CD4-positive, alpha-beta T cell (primary cell): ENCODE data around the gene SLC37A2. TPM values are rescaled to one million over a fixed set of nuclear protein-coding genes. Genes with fewer than 3 reads are reported as not detected.

Experiments used
- ATAC-seq: fragments of 200-7000 bp; cut with Tn5 transposase; one replicate; pipeline ENCODE4 v1.10.0; 2022; ENCODE audit warnings: mild to moderate bottlenecking; ENCODE audit not compliant: poor library complexity
- CTCF ChIA-PET: fragments of 350-600 bp; sonication (Branson Sonifier 250); formaldehyde crosslinking; loops from one replicate; lab custom pipeline; 2021; ENCODE audit warnings: antibody characterized with exemption, inconsistent platforms; lab: Charles Lee
- POLR2A ChIA-PET: fragments of 350-600 bp; sonication (Branson Sonifier 250); formaldehyde crosslinking; loops from one replicate; lab custom pipeline; 2021; ENCODE audit warnings: antibody characterized with exemption, inconsistent platforms; lab: Charles Lee
- DNase-seq, 14 experiments: peaks; one replicate each; pipeline ENCODE4 v3.0.0-alpha.2; 2013 to 2020; ENCODE audit warnings: mixed read lengths in 2 of 14
- H3K27ac ChIP-seq, 2 donors: one replicate each; pipeline versions ENCODE4 v1.5.1 to v1.7.0; 2013; ENCODE audit warnings: low read length in 2 of 2, low read depth in 1 of 2, mild to moderate bottlenecking in 1 of 2
- H3K27me3 ChIP-seq, 2 experiments: 1 replicate in 1 of 2; 2 replicates in 1 of 2; pipeline versions ENCODE4 v1.6.1 to v1.7.0; 2013; ENCODE audit warnings: low read length in 2 of 2, control low read depth in 1 of 2, mild to moderate bottlenecking in 1 of 2, moderate library complexity in 1 of 2; ENCODE audit not compliant: insufficient read depth in 2 of 2, control insufficient read depth in 1 of 2
- H3K36me3 ChIP-seq: one replicate; pipeline ENCODE4 v1.6.1; 2013; ENCODE audit warnings: low read length, control low read depth; ENCODE audit not compliant: insufficient read depth
- H3K4me1 ChIP-seq: one replicate; pipeline ENCODE4 v1.6.1; 2013; ENCODE audit warnings: low read length, control low read depth; ENCODE audit not compliant: insufficient read depth
- H3K4me3 ChIP-seq: one replicate; pipeline ENCODE4 v1.5.1; 2013; ENCODE audit warnings: mild to moderate bottlenecking, low read length, moderate library complexity
- H3K9me3 ChIP-seq, 2 experiments: 1 replicate in 1 of 2; 2 replicates in 1 of 2; pipeline versions ENCODE4 v1.6.1 to v1.7.0; 2013; ENCODE audit warnings: low read length in 2 of 2, mild to moderate bottlenecking in 2 of 2, control low read depth in 1 of 2, moderate library complexity in 1 of 2; ENCODE audit not compliant: control insufficient read depth in 1 of 2, insufficient read depth in 1 of 2
- H3K27ac Mint-ChIP-seq: one replicate; pipeline ENCODE4 v1.8.0; 2020; ENCODE audit warnings: mixed read lengths
- H3K27me3 Mint-ChIP-seq: one replicate; pipeline ENCODE4 v1.8.0; 2021; ENCODE audit warnings: mixed read lengths
- H3K36me3 Mint-ChIP-seq: one replicate; pipeline ENCODE4 v1.8.0; 2021; ENCODE audit warnings: low read depth, mixed read lengths
- H3K4me1 Mint-ChIP-seq: one replicate; pipeline ENCODE4 v1.8.0; 2021; ENCODE audit warnings: low read depth, mixed read lengths
- H3K4me3 Mint-ChIP-seq: one replicate; pipeline ENCODE4 v1.8.0; 2020; ENCODE audit warnings: mild to moderate bottlenecking, mixed read lengths
- H3K9me3 Mint-ChIP-seq: one replicate; pipeline ENCODE4 v1.8.0; 2020; ENCODE audit warnings: mixed read lengths
- intact Hi-C, 2 experiments: fragments of 100-400 bp; cut with DNase I in 1 of 2; cut with micrococcal nuclease in 1 of 2; formaldehyde crosslinking; loops; one replicate each; pipeline versions ENCODE4 v1.15.1 to v1.9.0; 2023 to 2025; cut with DNase I, micrococcal nuclease
- total RNA-seq, 174 experiments: library from RNA in 2 of 174; stranded (reverse) in 2 of 174; gene quantifications; one replicate each; pipeline ENCODE4 v1.2.3 and lab custom pipeline; 2021 to 2026
- TF ChIP-seq, protein P1 (sequence below): fragments of 200-600 bp; IDR thresholded peaks from one replicate; pipeline ENCODE4 v1.8.0; 2022; ENCODE audit warnings: antibody characterized with exemption, mild to moderate bottlenecking

Gene SLC37A2
- total RNA-seq, 2 experiments from 2014 or later, result 0.25 to 0.34 TPM

DNA sequence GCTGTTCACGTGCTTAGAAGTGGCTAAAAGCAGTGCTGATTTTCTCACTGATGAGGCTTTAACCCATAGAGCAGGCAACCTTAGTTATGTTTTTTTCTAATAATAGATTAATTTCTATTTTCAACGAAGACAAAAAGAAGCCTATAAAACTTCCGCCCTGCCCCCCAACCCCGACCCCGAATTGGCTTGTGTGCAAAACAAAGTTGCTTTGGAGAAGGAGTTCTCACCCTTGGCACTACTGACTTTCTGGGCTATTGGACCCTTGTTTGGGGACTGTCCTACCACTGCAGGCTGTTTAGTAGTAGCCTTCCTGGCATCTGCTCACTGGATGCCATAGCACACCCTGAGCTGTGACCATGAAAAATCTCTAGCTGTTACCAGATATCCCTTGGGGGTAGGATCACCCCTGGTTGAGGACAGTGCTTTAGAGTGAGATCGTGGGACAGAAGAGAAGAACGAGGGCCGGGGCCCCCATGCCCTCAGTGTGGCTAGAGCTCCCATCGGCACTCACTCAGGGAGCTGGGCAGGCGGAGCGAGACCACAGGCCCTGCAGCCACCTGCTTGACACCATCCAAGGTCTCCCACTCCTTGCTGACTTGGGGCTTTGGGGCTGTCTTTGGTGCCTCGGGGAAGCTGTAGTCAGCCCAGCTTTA lies 16.9 kb downstream of the SLC37A2 start:
- Mint-ChIP-seq H3K27ac (no peak overlapping the region), H3K36me3 (no peaks in the 10 kb centered on the region), H3K4me1 (no peaks in the 10 kb centered on the region), H3K27me3 (peaks cover 20% of the 10 kb centered on the region), H3K4me3 (no peak overlapping the region), H3K9me3 (no peaks in the 10 kb centered on the region)
- H3K4me1 ChIP-seq, result no peaks in the 10 kb centered on the region
- H3K4me3 ChIP-seq, result no peak overlapping the region
- H3K27me3 ChIP-seq, result peaks cover 0 to 2% of the 10 kb centered on the region in 2 experiments
- POLR2A ChIA-PET, result no interaction called here
- peaks cover 0 to 5% of the 10 kb centered on the region in 2 experiments for H3K9me3 ChIP-seq
- CTCF ChIA-PET, result no interaction called here
- TF ChIP-seq, protein P1, sequence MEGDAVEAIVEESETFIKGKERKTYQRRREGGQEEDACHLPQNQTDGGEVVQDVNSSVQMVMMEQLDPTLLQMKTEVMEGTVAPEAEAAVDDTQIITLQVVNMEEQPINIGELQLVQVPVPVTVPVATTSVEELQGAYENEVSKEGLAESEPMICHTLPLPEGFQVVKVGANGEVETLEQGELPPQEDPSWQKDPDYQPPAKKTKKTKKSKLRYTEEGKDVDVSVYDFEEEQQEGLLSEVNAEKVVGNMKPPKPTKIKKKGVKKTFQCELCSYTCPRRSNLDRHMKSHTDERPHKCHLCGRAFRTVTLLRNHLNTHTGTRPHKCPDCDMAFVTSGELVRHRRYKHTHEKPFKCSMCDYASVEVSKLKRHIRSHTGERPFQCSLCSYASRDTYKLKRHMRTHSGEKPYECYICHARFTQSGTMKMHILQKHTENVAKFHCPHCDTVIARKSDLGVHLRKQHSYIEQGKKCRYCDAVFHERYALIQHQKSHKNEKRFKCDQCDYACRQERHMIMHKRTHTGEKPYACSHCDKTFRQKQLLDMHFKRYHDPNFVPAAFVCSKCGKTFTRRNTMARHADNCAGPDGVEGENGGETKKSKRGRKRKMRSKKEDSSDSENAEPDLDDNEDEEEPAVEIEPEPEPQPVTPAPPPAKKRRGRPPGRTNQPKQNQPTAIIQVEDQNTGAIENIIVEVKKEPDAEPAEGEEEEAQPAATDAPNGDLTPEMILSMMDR, result no peak
- intact Hi-C loops, result no loop called here
- ATAC-seq (no peak), DNase-seq (no peak)
- H3K27ac ChIP-seq, result no peak overlapping the region
- no peaks in the 10 kb centered on the region for H3K36me3 ChIP-seq

DNA sequence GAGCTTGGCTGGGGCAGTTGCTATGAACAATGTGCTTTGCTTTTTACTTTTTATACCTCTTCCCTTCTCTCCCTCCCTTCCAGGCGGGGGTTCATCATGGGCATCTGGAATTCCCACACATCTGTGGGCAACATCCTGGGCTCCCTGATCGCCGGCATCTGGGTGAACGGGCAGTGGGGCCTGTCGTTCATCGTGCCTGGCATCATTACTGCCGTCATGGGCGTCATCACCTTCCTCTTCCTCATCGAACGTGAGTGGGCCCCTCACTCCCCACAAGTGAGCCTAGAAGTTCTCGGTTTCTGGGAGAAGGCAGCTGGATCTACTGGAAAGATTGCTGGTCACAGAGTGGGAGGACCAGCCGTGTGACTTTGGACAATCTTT lies 17.4 kb downstream of the SLC37A2 start:
- Mint-ChIP-seq H3K4me1 (no peaks in the 10 kb centered on the region), H3K4me3 (no peak overlapping the region), H3K36me3 (no peaks in the 10 kb centered on the region), H3K27ac (no peak overlapping the region), H3K27me3 (peaks cover 15% of the 10 kb centered on the region), H3K9me3 (no peaks in the 10 kb centered on the region)
- H3K27ac ChIP-seq, result no peak overlapping the region
- DNase-seq (no peak), ATAC-seq (no peak)
- peaks cover 0 to 10% of the 10 kb centered on the region in 2 experiments for H3K9me3 ChIP-seq
- peaks cover 0 to 2% of the 10 kb centered on the region in 2 experiments for H3K27me3 ChIP-seq
- no peak overlapping the region for H3K4me3 ChIP-seq
- intact Hi-C loops, result no loop called here
- CTCF ChIA-PET, result no interaction called here
- no peaks in the 10 kb centered on the region for H3K4me1 ChIP-seq
- no peaks in the 10 kb centered on the region for H3K36me3 ChIP-seq
- TF ChIP-seq, protein P1, result no peak
- POLR2A ChIA-PET, result no interaction called here

DNA sequence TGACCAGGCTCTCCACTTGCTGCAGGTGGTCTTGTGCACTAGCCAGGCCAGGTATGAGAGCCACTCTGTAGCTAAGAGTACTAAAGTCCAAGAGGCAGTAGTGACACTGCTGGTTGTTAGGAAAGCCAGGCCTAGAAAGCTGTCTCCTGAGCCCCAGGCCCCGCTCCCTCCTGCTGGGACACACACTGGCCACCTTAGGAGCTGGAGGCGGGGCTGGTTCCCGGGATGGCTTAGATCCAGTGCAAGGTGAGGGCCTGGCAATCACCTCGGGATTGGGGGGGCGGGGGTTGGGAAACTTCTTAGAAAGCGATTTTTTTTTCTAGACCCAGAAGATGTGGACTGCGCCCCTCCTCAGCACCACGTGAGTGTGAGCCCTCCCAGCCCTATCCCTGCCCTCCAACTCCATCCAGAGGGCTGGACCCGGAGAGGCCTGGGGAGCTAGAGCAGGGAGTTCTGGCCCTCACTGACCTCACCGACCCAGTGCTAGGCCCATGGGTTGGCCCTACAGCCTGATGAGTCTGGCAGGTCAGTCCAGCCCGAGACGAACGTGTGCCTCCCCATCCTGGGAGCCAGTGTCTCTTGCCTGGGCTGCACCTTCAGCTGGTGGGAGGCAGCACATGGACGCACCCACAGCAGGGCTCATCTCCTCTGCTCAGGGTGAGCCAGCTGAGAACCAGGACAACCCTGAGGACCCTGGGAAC lies 18.1 kb downstream of the SLC37A2 start:
- ChIA-PET CTCF (no interaction called here), POLR2A (no interaction called here)
- Mint-ChIP-seq H3K4me1 (no peaks in the 10 kb centered on the region), H3K27me3 (peaks cover 15% of the 10 kb centered on the region), H3K4me3 (no peak overlapping the region), H3K36me3 (no peaks in the 10 kb centered on the region), H3K27ac (no peak overlapping the region), H3K9me3 (no peaks in the 10 kb centered on the region)
- Histone ChIP-seq H3K4me3 (no peak overlapping the region), H3K27ac (no peak overlapping the region), H3K4me1 (no peaks in the 10 kb centered on the region), H3K36me3 (no peaks in the 10 kb centered on the region), H3K27me3 (no peaks in the 10 kb centered on the region), H3K9me3 (peaks cover 0 to 10% of the 10 kb centered on the region in 2 experiments)
- intact Hi-C loops, result no loop called here
- DNase-seq (no peak), ATAC-seq (no peak)
- TF ChIP-seq, protein P1, result no peak
